Endothelial cell of umbilical vein (primary cell): ENCODE results near the gene WNT8B. TPM values are rescaled to one million over a fixed set of nuclear protein-coding genes. Genes with fewer than 3 reads are reported as not detected.
A peak's percentile ranks its signal among the peaks of the same experiment; 100 is the strongest.

ENCODE experiments used
- BruUV-seq: library from RNA; stranded (reverse); fragments of 400-500 nt; replicated peaks from 2 replicates; lab custom pipeline; 2021; lab: Mats Ljungman, UMichigan
- CTCF ChIA-PET: fragments of 300-600, 350-600 bp; sonication (Branson Sonifier 250); formaldehyde crosslinking; loops from one replicate; lab custom pipeline; 2021; ENCODE audit warnings: antibody characterized with exemption, inconsistent platforms; lab: Charles Lee
- POLR2A ChIA-PET: fragments of 300-600, 350-600 bp; sonication (Branson Sonifier 250); formaldehyde crosslinking; loops from one replicate; lab custom pipeline; 2021; ENCODE audit warnings: antibody characterized with exemption, inconsistent platforms; lab: Charles Lee
- DNase-seq: peaks from one replicate; pipeline ENCODE4 v3.0.0-alpha.2; 2011; ENCODE audit warnings: low read depth, low spot score
- FAIRE-seq: peaks from 2 replicates; lab custom pipeline; 2011; peaks lifted over from hg19 to GRCh38; lab: Jason Lieb, UNC
- H2AFZ ChIP-seq: 2 replicates; pipeline ENCODE4 v1.6.0; 2012; ENCODE audit warnings: low read depth, low read length, control low read depth, inconsistent platforms
- H3K27ac ChIP-seq: 2 replicates; pipeline ENCODE4 v1.5.1; 2011; ENCODE audit warnings: low read depth, mild to moderate bottlenecking, control low read depth, low read length, moderate library complexity; ENCODE audit not compliant: insufficient read depth
- H3K27me3 ChIP-seq, 2 experiments: 2 replicates each; pipeline versions ENCODE4 v1.6.0 to v1.6.1; 2011; ENCODE audit warnings: low read length in 2 of 2, mixed read lengths in 1 of 2; ENCODE audit not compliant: control insufficient read depth in 2 of 2, insufficient read depth in 2 of 2
- H3K36me3 ChIP-seq, 2 experiments: 2 replicates in 1 of 2; 3 replicates in 1 of 2; pipeline ENCODE4 v1.5.1; 2011; ENCODE audit warnings: low read length in 2 of 2, mild to moderate bottlenecking in 1 of 2, moderate library complexity in 1 of 2; ENCODE audit not compliant: control insufficient read depth in 2 of 2, insufficient read depth in 2 of 2; ENCODE audit errors: extremely low read depth in 1 of 2
- H3K4me1 ChIP-seq: 3 replicates; pipeline ENCODE4 v1.5.1; 2011; ENCODE audit warnings: mild to moderate bottlenecking, low read length; ENCODE audit not compliant: control insufficient read depth, insufficient read depth; ENCODE audit errors: extremely low read depth
- H3K4me2 ChIP-seq: 2 replicates; pipeline ENCODE4 v1.6.1; 2011; ENCODE audit warnings: low read length, control low read depth, mixed read lengths; ENCODE audit not compliant: insufficient read depth
- H3K4me3 ChIP-seq, 3 experiments: fragments of 200-600 bp in 1 of 3; sonication (generic), shearing (Covaris generic) in 1 of 3; replicated peaks in 1 of 3; 2 replicates each; pipeline ENCODE4 v1.5.1; 2011 to 2016; ENCODE audit warnings: control low read depth in 3 of 3, low read length in 3 of 3, mild to moderate bottlenecking in 2 of 3, inconsistent platforms in 1 of 3, low read depth in 1 of 3, moderate library complexity in 1 of 3; ENCODE audit not compliant: insufficient read depth in 1 of 3
- H3K79me2 ChIP-seq: 2 replicates; pipeline ENCODE4 v1.6.0; 2012; ENCODE audit warnings: low read length, inconsistent platforms; ENCODE audit not compliant: control insufficient read depth, insufficient read depth
- H3K9ac ChIP-seq: replicated peaks from 2 replicates; pipeline ENCODE3; 2011; ENCODE audit warnings: low read length, control low read depth; ENCODE audit not compliant: insufficient read depth; ENCODE audit errors: extremely low read depth
- H3K9me1 ChIP-seq: replicated peaks from 3 replicates; pipeline ENCODE4 v1.6.0; 2011; ENCODE audit warnings: mild to moderate bottlenecking, low read length; ENCODE audit not compliant: control insufficient read depth, insufficient read depth; ENCODE audit errors: extremely low read depth
- H3K9me3 ChIP-seq: replicated peaks from 2 replicates; pipeline ENCODE4 v1.5.1; 2012; ENCODE audit warnings: low read length, inconsistent platforms; ENCODE audit not compliant: control insufficient read depth, insufficient read depth
- H4K20me1 ChIP-seq: replicated peaks from 2 replicates; pipeline ENCODE3; 2011; ENCODE audit warnings: mild to moderate bottlenecking, low read length; ENCODE audit not compliant: control insufficient read depth, insufficient read depth; ENCODE audit errors: extremely low read depth
- CTCF ChIP-seq, 2 donors: IDR thresholded peaks; 1 replicate in 1 of 2; 2 replicates in 1 of 2; pipeline ENCODE4 v1.5.1; 2011; ENCODE audit warnings: low read length in 2 of 2, mild to moderate bottlenecking in 2 of 2, moderate library complexity in 2 of 2, control low read depth in 1 of 2, inconsistent platforms in 1 of 2, low read depth in 1 of 2; ENCODE audit not compliant: insufficient read depth in 1 of 2; ENCODE audit errors: extremely low read depth in 1 of 2
- FOS ChIP-seq: IDR thresholded peaks from 2 replicates; pipeline ENCODE4 v1.6.1; 2011; ENCODE audit warnings: mild to moderate bottlenecking, low read length, moderate library complexity, borderline replicate concordance; ENCODE audit not compliant: insufficient read depth
- GATA2 ChIP-seq: IDR thresholded peaks from 2 replicates; pipeline ENCODE4 v1.7.0; 2011; ENCODE audit warnings: low read depth, mild to moderate bottlenecking, moderate library complexity, mixed read lengths, low read length; ENCODE audit not compliant: insufficient read length, insufficient read depth
- JUN ChIP-seq: IDR thresholded peaks from 2 replicates; pipeline ENCODE4 v1.6.1; 2011; ENCODE audit warnings: borderline replicate concordance, low read depth; ENCODE audit not compliant: insufficient read length, insufficient read depth
- MYC ChIP-seq: IDR thresholded peaks from one replicate; pipeline ENCODE4 v1.6.1; 2011; ENCODE audit warnings: mild to moderate bottlenecking, low read depth, low read length
- POLR2A ChIP-seq: IDR thresholded peaks from 2 replicates; pipeline ENCODE4 v1.6.1; 2012; ENCODE audit warnings: low read depth, mild to moderate bottlenecking, control low read depth, low read length
- POLR2AphosphoS5 ChIP-seq: IDR thresholded peaks from 2 replicates; pipeline ENCODE4 v1.6.1; 2012; ENCODE audit warnings: low read depth, mild to moderate bottlenecking, control low read depth, low read length, moderate library complexity; ENCODE audit not compliant: insufficient read depth
- dilution Hi-C: fragments of 300-500 bp; cut with MboI; formaldehyde crosslinking; loops from one replicate; pipeline ENCODE4 v1.15.0; 2019; ENCODE audit warnings: low sequenced_read_pairs; ENCODE audit not compliant: extremely low pct_ligation_motif_present
- intact Hi-C: fragments of 100-400 bp; cut with micrococcal nuclease; formaldehyde crosslinking; loops from one replicate; pipeline ENCODE4 v1.10.0; 2022
- polyA plus RNA-seq, 4 experiments: library from polyadenylated mRNA; depleted of rRNA in 3 of 4; stranded (reverse) in 3 of 4; unstranded in 1 of 4; fragments of >200 nt; gene quantifications; 2 replicates each; pipeline versions ENCODE4 v1.2.1 to v1.2.3, GENCODE V29; 2011 to 2012; ENCODE audit warnings: missing spikeins in 1 of 4
- total RNA-seq: library from RNA; stranded (reverse); gene quantifications from 2 replicates; pipeline ENCODE4 v1.2.3, GENCODE V29; 2021
- TF ChIP-seq, protein P1 (sequence below): IDR thresholded peaks from 2 replicates; pipeline ENCODE4 v1.6.1; 2011; ENCODE audit not compliant: insufficient read depth, insufficient read length

Gene WNT8B
- total and polyA plus RNA-seq, 2 donors (not counting 3 experiments of a cell fraction or from before 2014, with no cell fraction given), result not detected

DNA sequence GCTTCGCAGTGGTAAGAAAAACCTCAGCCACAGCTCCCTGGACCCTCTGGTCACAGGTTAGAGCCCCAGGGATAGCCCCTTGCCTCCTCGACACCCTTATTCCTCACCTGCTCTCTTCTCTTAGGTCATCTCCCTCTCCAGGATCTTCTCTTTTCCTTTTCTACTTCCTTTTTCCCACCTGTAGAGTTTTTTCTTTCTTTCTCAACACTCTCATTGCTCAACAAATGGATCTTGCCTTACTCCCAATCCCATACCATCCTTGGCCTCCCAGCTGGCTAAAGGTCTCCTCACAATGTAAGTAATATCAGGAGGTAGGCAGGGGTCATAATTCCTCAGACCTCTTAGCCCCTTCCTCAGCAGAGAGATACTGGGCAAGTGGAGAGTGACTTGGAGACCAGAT is 17.2 kb downstream of the WNT8B start:
- H3K4me2 ChIP-seq, result no peak overlapping the region
- H3K4me3 ChIP-seq, result no peak overlapping the region
- peaks cover 35 to 38% of the 10 kb centered on the region in 2 experiments for H3K27me3 ChIP-seq
- TF ChIP-seq CTCF (IDR thresholded peaks at IDR 0.05; ENCODE audit: extremely low read depth in 1 of 2, insufficient read depth in 1 of 2, low read depth in 1 of 2, low read length in 2 of 2) (no peak), POLR2AphosphoS5 (no peak)
- no peaks in the 10 kb centered on the region for H3K9me3 ChIP-seq
- FAIRE-seq (no peak), DNase-seq (no peak)
- POLR2A ChIA-PET, result no interaction called here
- intact Hi-C loops (no loop called here), dilution Hi-C loops (no loop called here)
- no peaks in the 10 kb centered on the region for H3K9me1 ChIP-seq
- no peaks in the 10 kb centered on the region for H3K79me2 ChIP-seq
- no peak overlapping the region for H3K27ac ChIP-seq
- H2AFZ ChIP-seq, result no peak overlapping the region
- no peaks in the 10 kb centered on the region for H4K20me1 ChIP-seq
- CTCF ChIA-PET, result interaction anchor here (1.5 to 6.8 kb wide), 2 partner anchors 16 to 37 kb away, joined by 4 to 78 read pairs; no protein-coding TSS in a partner anchor
- no TSS peak for BruUV-seq
- no peak overlapping the region for H3K9ac ChIP-seq
- peaks cover 12% of the 10 kb centered on the region for H3K4me1 ChIP-seq
- H3K36me3 ChIP-seq, result no peaks in the 10 kb centered on the region

- Histone ChIP-seq H3K9me3 (no peaks in the 10 kb centered on the region), H4K20me1 (no peaks in the 10 kb centered on the region), H3K79me2 (no peaks in the 10 kb centered on the region), H3K4me1 (peaks cover 12% of the 10 kb centered on the region), H3K27ac (no peak overlapping the region), H3K4me2 (peak overlapping the region; percentile 90), H3K27me3 (peaks cover 35 to 40% of the 10 kb centered on the region in 2 experiments), H2AFZ (peak overlapping the region; percentile 73), H3K9ac (no peak overlapping the region), H3K9me1 (no peaks in the 10 kb centered on the region), H3K4me3 (peak overlapping the region; percentile 13 to 48 (median 27)), H3K36me3 (no peaks in the 10 kb centered on the region)
- intact Hi-C loops, result loop anchor here (1.0 to 2.0 kb wide), 3 partner anchors 27 to 47 kb away; partner anchors contain the start of gene SEC31B
- peak; percentile 98 for FAIRE-seq
- TF ChIP-seq CTCF (IDR thresholded peaks at IDR 0.05; ENCODE audit: extremely low read depth in 1 of 2, insufficient read depth in 1 of 2, low read depth in 1 of 2, low read length in 2 of 2) (peak in 1 of 2 donors; percentile 2), MYC (no peak), POLR2A (no peak), JUN (no peak), POLR2AphosphoS5 (no peak), FOS (no peak), GATA2 (no peak)
- TF ChIP-seq, protein P1, sequence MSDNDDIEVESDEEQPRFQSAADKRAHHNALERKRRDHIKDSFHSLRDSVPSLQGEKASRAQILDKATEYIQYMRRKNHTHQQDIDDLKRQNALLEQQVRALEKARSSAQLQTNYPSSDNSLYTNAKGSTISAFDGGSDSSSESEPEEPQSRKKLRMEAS, result peak; percentile 76
- peak; percentile 97 for DNase-seq
- dilution Hi-C loops, result no loop called here
- BruUV-seq, result no TSS peak
- CTCF ChIA-PET, result interaction anchor here (0.7 to 6.8 kb wide), 21 partner anchors 8 to 414 kb away, joined by 3 to 78 read pairs (median 5); partner anchors contain the start of genes HIF1AN and WNT8B
- POLR2A ChIA-PET, result no interaction called here
Observed at GRCh38 chr10:100481462-100482081, 18.8 kb downstream of the WNT8B start.
